ENCODE measurements around the gene JMY. TPM values are rescaled to one million over a fixed set of nuclear protein-coding genes. Genes with fewer than 3 reads are reported as not detected.

The JMY gene
- total and polyA plus RNA-seq, 5 experiments from 2014 or later: 5.3 to 27.3 (median 5.7) TPM

DNA sequence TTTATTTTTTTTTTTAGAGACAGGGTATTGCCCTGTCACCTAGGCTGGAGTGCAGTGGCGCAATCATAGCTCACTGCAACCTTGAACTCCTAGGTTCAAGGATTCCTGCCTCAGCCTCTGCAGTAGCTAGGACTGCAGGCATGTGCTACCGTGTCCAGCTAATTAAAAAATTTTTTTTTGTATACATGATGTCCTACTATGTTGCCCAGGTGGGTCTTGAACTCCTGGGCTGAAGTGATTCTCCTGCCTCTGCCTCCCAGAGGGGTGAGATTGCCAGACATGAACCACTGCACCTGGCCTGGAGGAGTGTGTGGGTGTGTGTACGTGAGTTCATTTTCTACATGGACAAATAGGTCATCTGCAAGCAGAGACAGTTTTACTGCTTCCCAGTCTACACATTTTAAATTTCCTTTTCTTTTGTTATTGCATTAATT lies 33.8 kb downstream of the JMY start:
- H3K36me3 Mint-ChIP-seq: peaks cover 0 to 22% (median 18%) of the 10 kb centered on the region in 3 donors
- no peaks in the 10 kb centered on the region for H3K27me3 Mint-ChIP-seq
- DNase-seq (no peak), ATAC-seq (no peak)
- H3K9me3 Mint-ChIP-seq: peaks cover 0 to 12% (median 5%) of the 10 kb centered on the region in 9 donors
- peaks cover 35 to 70% (median 51%) of the 10 kb centered on the region in 4 donors for H3K4me1 Mint-ChIP-seq
- POLR2A ChIA-PET: no interaction called here
- H3K4me3 Mint-ChIP-seq: peak overlapping the region in 1 of 10 donors; percentile 15
- H3K27ac Mint-ChIP-seq: peak overlapping the region in 1 of 10 donors; percentile 43

GRCh38 chr5:79273341-79273740 lies 37.4 kb downstream of the JMY start:
- H3K9me3 Mint-ChIP-seq: peaks cover 0 to 12% (median 5%) of the 10 kb centered on the region in 9 donors
- no peak overlapping the region for H3K4me3 Mint-ChIP-seq
- H3K4me1 Mint-ChIP-seq: peaks cover 31 to 60% (median 55%) of the 10 kb centered on the region in 4 donors
- ATAC-seq (no peak), DNase-seq (no peak)
- H3K27me3 Mint-ChIP-seq: no peaks in the 10 kb centered on the region
- H3K36me3 Mint-ChIP-seq: peaks cover 0 to 32% (median 27%) of the 10 kb centered on the region in 3 donors
- POLR2A ChIA-PET: no interaction called here
- H3K27ac Mint-ChIP-seq: peak overlapping the region in 1 of 10 donors; percentile 58

- Mint-ChIP-seq H3K4me1 (peaks cover 12 to 23% (median 20%) of the 10 kb centered on the region in 4 donors), H3K4me3 (no peak overlapping the region), H3K27me3 (no peaks in the 10 kb centered on the region), H3K9me3 (no peaks in the 10 kb centered on the region), H3K27ac (no peak overlapping the region), H3K36me3 (peaks cover 7 to 63% (median 43%) of the 10 kb centered on the region in 3 donors)
- DNase-seq (no peak), ATAC-seq (no peak)
- POLR2A ChIA-PET: no interaction called here
Observed at GRCh38 chr5:79284846-79285245, 48.9 kb downstream of the JMY start.

- Mint-ChIP-seq H3K27me3 (no peaks in the 10 kb centered on the region), H3K27ac (no peak overlapping the region), H3K9me3 (no peaks in the 10 kb centered on the region), H3K36me3 (peaks cover 7 to 63% (median 39%) of the 10 kb centered on the region in 3 donors), H3K4me1 (peaks cover 12 to 23% (median 18%) of the 10 kb centered on the region in 4 donors), H3K4me3 (no peak overlapping the region)
- DNase-seq (no peak), ATAC-seq (no peak)
- POLR2A ChIA-PET: no interaction called here
Observed at GRCh38 chr5:79285285-79285684, 49.4 kb downstream of the JMY start.

DNA sequence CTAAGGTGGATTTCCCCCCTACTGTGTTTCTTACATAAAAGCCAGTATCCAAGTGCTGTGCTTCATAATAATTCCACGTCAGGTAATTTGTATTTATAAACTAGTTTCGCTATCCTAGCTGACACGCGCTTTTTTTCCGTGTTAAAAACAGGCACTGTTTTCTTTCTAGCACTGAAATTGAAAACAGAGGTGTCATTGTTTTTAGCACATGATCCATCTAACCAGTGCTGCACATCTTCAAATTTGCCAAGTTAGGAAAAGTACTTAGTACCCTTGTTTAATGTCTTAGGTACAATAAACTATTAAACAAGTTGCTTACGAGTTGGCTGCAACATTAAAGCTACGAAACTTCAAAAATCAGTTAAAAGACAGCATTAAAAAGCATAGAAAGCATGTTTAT lies 49.9 kb downstream of the JMY start:
- Mint-ChIP-seq H3K36me3 (peaks cover 7 to 63% (median 34%) of the 10 kb centered on the region in 3 donors), H3K9me3 (no peaks in the 10 kb centered on the region), H3K27me3 (no peaks in the 10 kb centered on the region), H3K4me1 (peaks cover 12 to 23% (median 18%) of the 10 kb centered on the region in 4 donors), H3K27ac (no peak overlapping the region), H3K4me3 (no peak overlapping the region)
- DNase-seq (no peak), ATAC-seq (no peak)
- POLR2A ChIA-PET: no interaction called here

GRCh38 chr5:79287380-79287779 lies 51.4 kb downstream of the JMY start:
- peak overlapping the region in 1 of 10 donors; percentile 32 for H3K27ac Mint-ChIP-seq
- no peak overlapping the region for H3K4me3 Mint-ChIP-seq
- POLR2A ChIA-PET: no interaction called here
- no peaks in the 10 kb centered on the region for H3K27me3 Mint-ChIP-seq
- no peaks in the 10 kb centered on the region for H3K9me3 Mint-ChIP-seq
- DNase-seq (no peak), ATAC-seq (no peak)
- peaks cover 7 to 67% (median 34%) of the 10 kb centered on the region in 3 donors for H3K36me3 Mint-ChIP-seq
- H3K4me1 Mint-ChIP-seq: peaks cover 12 to 23% (median 17%) of the 10 kb centered on the region in 4 donors

GRCh38 chr5:79287907-79288306 lies 52.0 kb downstream of the JMY start:
- H3K27me3 Mint-ChIP-seq: no peaks in the 10 kb centered on the region
- H3K27ac Mint-ChIP-seq: peak overlapping the region in 3 of 10 donors; percentile 12 to 63 (median 36)
- POLR2A ChIA-PET: no interaction called here
- DNase-seq (no peak), ATAC-seq (no peak)
- H3K4me1 Mint-ChIP-seq: peaks cover 9 to 22% (median 15%) of the 10 kb centered on the region in 4 donors
- no peak overlapping the region for H3K4me3 Mint-ChIP-seq
- no peaks in the 10 kb centered on the region for H3K9me3 Mint-ChIP-seq
- peaks cover 3 to 69% (median 34%) of the 10 kb centered on the region in 3 donors for H3K36me3 Mint-ChIP-seq

- POLR2A ChIA-PET: no interaction called here
- peak overlapping the region in 1 of 10 donors; percentile 29 for H3K27ac Mint-ChIP-seq
- no peak overlapping the region for H3K4me3 Mint-ChIP-seq
Observed at GRCh38 chr5:79295029-79295428, 59.1 kb downstream of the JMY start.

GRCh38 chr5:79297661-79298060 lies 61.7 kb downstream of the JMY start:
- no peaks in the 10 kb centered on the region for H3K9me3 Mint-ChIP-seq
- peaks cover 0 to 6% (median 4%) of the 10 kb centered on the region in 4 donors for H3K4me1 Mint-ChIP-seq
- no peaks in the 10 kb centered on the region for H3K27me3 Mint-ChIP-seq
- peak overlapping the region in 2 of 10 donors; percentile 2 to 32 for H3K27ac Mint-ChIP-seq
- no peak for ATAC-seq
- H3K36me3 Mint-ChIP-seq: peaks cover 6 to 51% (median 19%) of the 10 kb centered on the region in 3 donors
- POLR2A ChIA-PET: no interaction called here
- DNase-seq: no peak
- no peak overlapping the region for H3K4me3 Mint-ChIP-seq

More at GRCh38 chr5:79295029-79295428, 59.1 kb downstream of the JMY start:
- peak in 1 of 2 donors; percentile 30 for ATAC-seq
- Mint-ChIP-seq H3K4me1 (peaks cover 0 to 6% (median 4%) of the 10 kb centered on the region in 4 donors), H3K36me3 (peaks cover under 1 to 77% (median 21%) of the 10 kb centered on the region in 3 donors), H3K27me3 (no peaks in the 10 kb centered on the region), H3K9me3 (no peaks in the 10 kb centered on the region)
- DNase-seq: no peak

- Mint-ChIP-seq H3K36me3 (peaks cover 6 to 35% (median 17%) of the 10 kb centered on the region in 3 donors), H3K4me1 (peaks cover 0 to 6% (median 2%) of the 10 kb centered on the region in 4 donors), H3K4me3 (no peak overlapping the region), H3K27ac (peak overlapping the region in 1 of 10 donors; percentile 57), H3K27me3 (no peaks in the 10 kb centered on the region), H3K9me3 (no peaks in the 10 kb centered on the region)
- no peak for ATAC-seq
- POLR2A ChIA-PET: interaction anchor here (0.7 kb wide), 1 partner anchor 342 kb away, joined by 6 read pairs; no protein-coding TSS in a partner anchor
- no peak for DNase-seq
Observed at GRCh38 chr5:79301046-79301712, 65.2 kb downstream of the JMY start.

GRCh38 chr5:79302454-79302853 lies 66.5 kb downstream of the JMY start:
- no peaks in the 10 kb centered on the region for H3K9me3 Mint-ChIP-seq
- no peaks in the 10 kb centered on the region for H3K27me3 Mint-ChIP-seq
- POLR2A ChIA-PET: no interaction called here
- ATAC-seq (no peak), DNase-seq (no peak)
- H3K4me1 Mint-ChIP-seq: peaks cover 0 to 8% (median 2%) of the 10 kb centered on the region in 4 donors
- no peak overlapping the region for H3K4me3 Mint-ChIP-seq
- H3K36me3 Mint-ChIP-seq: peaks cover 11 to 35% (median 24%) of the 10 kb centered on the region in 3 donors
- no peak overlapping the region for H3K27ac Mint-ChIP-seq

DNA sequence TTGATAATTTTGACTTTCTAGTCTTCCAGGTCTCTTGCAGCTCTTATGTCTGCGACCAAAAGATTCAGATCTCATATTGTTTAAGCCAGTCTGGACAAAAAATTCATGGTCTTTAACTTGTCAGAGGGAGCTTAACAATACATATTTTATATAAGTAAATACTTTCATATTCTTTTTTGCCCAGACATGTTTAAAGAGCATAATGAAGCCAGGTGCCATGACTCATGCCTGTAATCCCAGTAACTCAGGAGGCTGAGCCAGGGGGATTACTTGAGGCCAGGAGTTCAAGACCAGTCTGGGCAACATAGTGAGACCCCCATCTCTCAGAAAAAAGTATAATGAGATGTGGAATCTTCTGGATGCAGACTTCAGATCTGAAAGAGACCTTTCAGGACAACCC lies 69.8 kb downstream of the JMY start:
- ATAC-seq: no peak
- H3K4me3 Mint-ChIP-seq: no peak overlapping the region
- peaks cover 0 to 4% (median 0%) of the 10 kb centered on the region in 4 donors for H3K4me1 Mint-ChIP-seq
- H3K9me3 Mint-ChIP-seq: no peaks in the 10 kb centered on the region
- no peak for DNase-seq
- H3K36me3 Mint-ChIP-seq: peaks cover 6 to 48% (median 21%) of the 10 kb centered on the region in 3 donors
- POLR2A ChIA-PET: no interaction called here
- no peaks in the 10 kb centered on the region for H3K27me3 Mint-ChIP-seq
- no peak overlapping the region for H3K27ac Mint-ChIP-seq

- DNase-seq (no peak), ATAC-seq (no peak)
- Mint-ChIP-seq H3K27me3 (no peaks in the 10 kb centered on the region), H3K36me3 (peaks cover 9 to 79% (median 39%) of the 10 kb centered on the region in 3 donors), H3K4me1 (no peaks in the 10 kb centered on the region), H3K9me3 (no peaks in the 10 kb centered on the region), H3K27ac (peak overlapping the region in 2 of 10 donors; percentile 15 to 16), H3K4me3 (no peak overlapping the region)
- POLR2A ChIA-PET: interaction anchor here (0.6 kb wide), 1 partner anchor 821 kb away, joined by 3 read pairs; no protein-coding TSS in a partner anchor
Observed at GRCh38 chr5:79318935-79319614, 83.1 kb downstream of the JMY start.

Data from naive thymus-derived CD8-positive, alpha-beta T cell (primary cell).